Muscle of leg (tissue), 11 donors: ENCODE results near the gene CCL28. TPM values are rescaled to one million over a fixed set of nuclear protein-coding genes. Genes with fewer than 3 reads are reported as not detected.
"Not testable (repeated sequence)": the region's sequence is repeated elsewhere in the genome, so short reads cannot be mapped to it uniquely, and the experiment has no call there.

Source experiments
- DNase-seq: peaks from one replicate; pipeline ENCODE4 v3.0.0; 2013
- H3K27ac ChIP-seq: one replicate; pipeline ENCODE4 v1.5.1; 2013; ENCODE audit warnings: mild to moderate bottlenecking, low read length, control low read depth
- H3K27me3 ChIP-seq: one replicate; pipeline ENCODE4 v1.6.1; 2013; ENCODE audit warnings: low read length; ENCODE audit not compliant: control insufficient read depth, insufficient read depth
- H3K36me3 ChIP-seq: one replicate; pipeline ENCODE4 v1.6.1; 2013; ENCODE audit warnings: low read length; ENCODE audit not compliant: control insufficient read depth, insufficient read depth
- H3K4me1 ChIP-seq: one replicate; pipeline ENCODE4 v1.6.1; 2013; ENCODE audit warnings: low read length; ENCODE audit not compliant: control insufficient read depth, insufficient read depth
- H3K4me3 ChIP-seq: one replicate; pipeline ENCODE4 v1.5.1; 2013; ENCODE audit warnings: low read length, control low read depth
- H3K9me3 ChIP-seq: replicated peaks from 2 replicates; pipeline ENCODE4 v1.6.1; 2013; ENCODE audit warnings: low read depth, low read length; ENCODE audit not compliant: control insufficient read depth
- WGBS: methylation state at CpG from one replicate; pipeline ENCODE4 v1.1.5; 2013; ENCODE audit warnings: missing lambda C conversion rate; ENCODE audit not compliant: insufficient coverage; 5-methylcytosine and 5-hydroxymethylcytosine counted together
- polyA plus RNA-seq, 8 donors: library from polyadenylated mRNA; unstranded; fragments of 120-200 nt; gene quantifications; one replicate each; pipeline versions ENCODE4 v1.2.1 to v1.2.3, GENCODE V29; 2013; ENCODE audit warnings: inconsistent platforms in 1 of 8, low replicate concordance in 1 of 8; ENCODE audit not compliant: insufficient read length in 8 of 8, insufficient read depth in 1 of 8
- total RNA-seq: library from RNA; stranded (reverse); fragments of 120-200 nt; gene quantifications from one replicate; pipeline ENCODE4 v1.2.4, GENCODE V29; 2013

CCL28 gene
- total and polyA plus RNA-seq, 9 donors, result 0.18 to 0.79 (median 0.37) TPM

DNA sequence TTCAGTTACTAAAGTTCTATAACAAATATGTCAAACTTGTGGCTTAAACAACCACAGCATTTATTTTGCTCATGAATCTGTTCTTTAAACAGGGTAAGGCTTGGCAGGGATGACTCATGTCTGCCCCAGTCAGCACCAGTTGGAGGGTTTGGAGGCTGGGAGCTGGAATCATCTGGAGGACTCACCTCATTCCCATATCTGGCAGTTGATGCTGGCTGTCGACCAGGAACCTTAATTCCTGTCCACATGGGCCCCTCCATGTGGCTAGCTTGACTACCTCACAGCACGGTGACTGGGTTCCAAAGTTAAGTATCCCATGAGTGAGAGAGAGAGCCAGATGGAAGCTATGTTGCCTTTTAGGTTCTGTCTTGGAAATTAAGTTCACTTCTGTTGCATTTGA lies 13.8 kb upstream of the CCL28 start:
- DNase-seq, result no peak
- WGBS, result no CpG with 5 or more reads among the region's 2 CpGs
- no peak overlapping the region for H3K27ac ChIP-seq
- no peak overlapping the region for H3K4me3 ChIP-seq
- no peaks in the 10 kb centered on the region for H3K9me3 ChIP-seq
- H3K36me3 ChIP-seq, result no peaks in the 10 kb centered on the region
- H3K27me3 ChIP-seq, result no peaks in the 10 kb centered on the region
- H3K4me1 ChIP-seq, result no peaks in the 10 kb centered on the region

DNA sequence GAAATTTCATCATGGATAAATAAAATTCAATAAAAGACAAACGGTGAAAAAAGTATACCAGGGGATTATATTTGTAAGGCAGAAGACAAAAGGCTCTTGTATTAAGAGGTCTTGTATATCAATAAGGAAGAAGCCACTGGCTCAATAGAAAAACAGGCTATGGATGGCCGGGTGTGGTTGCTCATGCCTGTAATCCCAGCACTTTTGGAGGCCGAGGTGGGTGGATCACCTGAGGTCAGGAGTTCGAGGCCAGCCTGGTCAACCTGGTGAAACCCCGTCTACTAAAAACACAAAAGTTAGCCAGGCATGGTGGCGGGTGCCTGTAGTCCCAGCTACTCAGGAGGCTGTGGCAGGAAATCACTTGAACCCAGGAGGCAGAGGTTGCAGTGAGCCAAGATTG lies 10.9 kb upstream of the CCL28 start:
- not testable (repeated sequence) for H3K27ac ChIP-seq, H3K9me3 ChIP-seq, DNase-seq, H3K27me3 ChIP-seq, H3K4me1 ChIP-seq, H3K4me3 ChIP-seq, H3K36me3 ChIP-seq
- WGBS, result no CpG with 5 or more reads among the region's 6 CpGs

DNA sequence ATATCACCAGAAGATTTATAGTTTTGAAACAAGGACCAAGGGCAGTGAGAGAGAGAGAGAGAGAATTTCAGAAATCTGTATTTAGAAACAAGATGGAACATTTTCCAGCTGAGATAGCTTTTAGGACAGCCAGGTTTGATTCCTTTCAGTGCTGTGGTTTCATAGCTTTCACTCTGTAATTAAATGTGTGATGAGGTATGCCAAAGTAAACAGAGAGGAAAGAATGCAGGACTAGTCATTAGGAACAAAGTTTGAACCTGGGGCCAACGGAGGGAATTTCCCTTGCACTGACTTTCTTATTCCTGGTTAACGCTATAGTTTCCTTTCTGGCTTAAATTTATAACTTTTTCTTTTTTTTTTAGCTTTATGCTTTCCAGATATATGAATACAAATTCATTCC lies 10.0 kb upstream of the CCL28 start:
- Histone ChIP-seq H3K27ac (no peak overlapping the region), H3K4me1 (no peaks in the 10 kb centered on the region), H3K36me3 (no peaks in the 10 kb centered on the region), H3K9me3 (no peaks in the 10 kb centered on the region), H3K27me3 (no peaks in the 10 kb centered on the region), H3K4me3 (no peak overlapping the region)
- WGBS, result no CpG with 5 or more reads among the region's 2 CpGs
- peak; percentile 10 for DNase-seq

DNA sequence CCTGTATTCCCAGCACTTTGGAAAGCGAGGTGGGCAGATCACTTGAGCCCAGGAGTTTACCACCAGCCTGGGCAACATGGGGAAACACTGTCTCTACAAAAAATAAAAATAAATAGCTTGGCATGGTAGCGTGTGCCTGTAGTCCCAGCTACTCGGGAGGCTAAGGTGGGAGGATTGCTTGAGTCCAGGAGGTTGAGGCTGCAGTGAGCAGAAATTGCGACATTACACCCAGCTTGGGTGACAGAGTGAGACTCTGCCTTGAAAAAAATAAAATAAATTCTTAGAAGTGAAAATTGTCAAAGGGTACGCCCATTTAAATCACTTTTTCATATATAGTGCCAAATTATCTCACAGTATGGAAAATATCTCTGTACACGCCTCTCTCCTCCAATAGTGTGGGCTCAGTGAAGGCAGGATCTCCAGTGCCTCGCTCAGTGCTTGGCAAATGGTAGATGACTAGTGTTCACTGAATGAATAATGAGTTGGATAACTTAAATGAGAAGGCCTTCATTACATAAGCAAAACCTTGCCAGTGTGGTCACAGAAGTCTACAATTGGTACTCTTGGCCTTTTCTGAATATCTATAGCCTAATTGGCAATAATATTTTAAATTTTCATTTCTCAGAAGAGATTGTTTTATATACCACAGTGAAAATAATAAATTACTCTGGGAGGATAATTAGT lies 9.4 kb upstream of the CCL28 start:
- H3K9me3 ChIP-seq, result no peaks in the 10 kb centered on the region
- no peaks in the 10 kb centered on the region for H3K36me3 ChIP-seq
- 93% methylated on average over 2 of the region's 7 CpGs for WGBS
- H3K4me3 ChIP-seq, result no peak overlapping the region
- DNase-seq, result no peak
- no peaks in the 10 kb centered on the region for H3K27me3 ChIP-seq
- no peak overlapping the region for H3K27ac ChIP-seq
- H3K4me1 ChIP-seq, result no peaks in the 10 kb centered on the region

DNA sequence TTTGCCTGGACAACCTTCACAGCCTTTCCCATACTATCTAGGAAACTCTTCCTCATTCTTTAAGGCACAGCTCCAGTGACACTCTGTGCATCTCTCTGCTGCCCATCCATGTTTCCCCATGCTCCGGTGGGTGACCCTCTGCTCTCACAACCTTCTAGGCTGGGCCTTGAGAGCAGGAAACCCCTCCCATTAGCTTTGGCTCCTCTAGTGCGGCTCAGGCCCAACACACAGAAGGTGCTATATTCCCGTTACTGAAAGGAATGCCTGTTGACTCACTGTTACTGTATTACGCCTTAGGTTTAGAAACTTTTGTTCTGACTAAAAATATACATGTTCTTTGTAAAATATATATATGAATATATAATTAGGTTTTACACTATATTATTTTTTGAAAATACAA lies 8.1 kb upstream of the CCL28 start:
- no peak overlapping the region for H3K4me3 ChIP-seq
- H3K9me3 ChIP-seq, result no peaks in the 10 kb centered on the region
- DNase-seq, result no peak
- no peak overlapping the region for H3K27ac ChIP-seq
- WGBS, result 40% methylated on average over 1 of the region's 4 CpGs
- no peaks in the 10 kb centered on the region for H3K27me3 ChIP-seq
- no peaks in the 10 kb centered on the region for H3K36me3 ChIP-seq
- no peaks in the 10 kb centered on the region for H3K4me1 ChIP-seq

DNA sequence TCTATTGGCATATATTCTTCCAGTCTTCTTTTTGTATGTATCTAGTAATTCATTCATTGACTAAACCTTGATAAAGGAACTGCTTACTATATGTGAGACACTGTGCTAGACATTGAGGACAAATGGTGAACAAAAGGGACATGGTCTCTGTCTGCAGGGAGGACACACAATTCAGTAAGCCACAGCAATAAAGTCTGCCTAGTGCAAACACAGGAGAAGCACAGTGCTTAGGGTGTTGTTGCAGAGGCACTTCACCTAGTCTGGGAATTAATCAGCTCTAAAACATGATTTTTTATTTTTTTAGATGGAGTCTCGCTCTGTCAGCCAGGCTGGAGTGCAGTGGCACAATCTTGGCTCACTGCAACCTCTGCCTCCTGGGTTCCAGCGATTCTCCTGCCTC lies 6.4 kb upstream of the CCL28 start:
- no peaks in the 10 kb centered on the region for H3K36me3 ChIP-seq
- H3K27me3 ChIP-seq, result no peaks in the 10 kb centered on the region
- no peak overlapping the region for H3K4me3 ChIP-seq
- no peak overlapping the region for H3K27ac ChIP-seq
- no peaks in the 10 kb centered on the region for H3K9me3 ChIP-seq
- H3K4me1 ChIP-seq, result no peaks in the 10 kb centered on the region
- 80% methylated on average over 1 of the region's 2 CpGs for WGBS
- no peak for DNase-seq

DNA sequence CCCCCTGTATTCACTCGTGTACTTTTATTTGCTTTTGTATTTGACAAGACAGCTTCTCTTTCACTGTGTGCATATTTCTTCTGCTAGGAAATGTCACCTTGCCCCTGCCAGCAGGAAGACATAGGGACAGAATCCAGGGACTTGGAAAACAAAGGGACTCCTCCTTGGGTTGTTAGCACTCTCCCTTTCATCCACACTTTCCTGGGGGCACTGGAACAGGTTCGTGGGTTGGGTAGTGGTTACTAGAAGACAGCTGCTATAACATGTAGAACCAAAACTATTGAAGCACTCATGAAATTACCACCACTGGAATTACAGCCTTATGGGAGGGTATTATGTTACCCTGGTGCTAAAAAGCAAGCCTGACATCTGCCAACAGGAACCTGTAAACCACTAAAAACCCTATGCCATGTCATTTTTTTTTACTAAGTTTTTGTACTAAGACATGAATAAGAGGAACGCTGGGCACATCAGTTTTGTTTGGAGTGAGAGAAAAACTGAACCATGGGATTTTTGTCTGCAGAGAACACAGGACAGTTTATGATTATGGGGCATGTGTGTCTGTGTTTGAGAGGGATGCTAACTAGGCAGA lies 4.7 kb upstream of the CCL28 start:
- Histone ChIP-seq H3K27me3 (no peaks in the 10 kb centered on the region), H3K9me3 (no peaks in the 10 kb centered on the region), H3K4me1 (no peaks in the 10 kb centered on the region), H3K36me3 (no peaks in the 10 kb centered on the region), H3K27ac (no peak overlapping the region), H3K4me3 (no peak overlapping the region)
- DNase-seq, result no peak
- 59% methylated on average over 2 of the region's 3 CpGs for WGBS

DNA sequence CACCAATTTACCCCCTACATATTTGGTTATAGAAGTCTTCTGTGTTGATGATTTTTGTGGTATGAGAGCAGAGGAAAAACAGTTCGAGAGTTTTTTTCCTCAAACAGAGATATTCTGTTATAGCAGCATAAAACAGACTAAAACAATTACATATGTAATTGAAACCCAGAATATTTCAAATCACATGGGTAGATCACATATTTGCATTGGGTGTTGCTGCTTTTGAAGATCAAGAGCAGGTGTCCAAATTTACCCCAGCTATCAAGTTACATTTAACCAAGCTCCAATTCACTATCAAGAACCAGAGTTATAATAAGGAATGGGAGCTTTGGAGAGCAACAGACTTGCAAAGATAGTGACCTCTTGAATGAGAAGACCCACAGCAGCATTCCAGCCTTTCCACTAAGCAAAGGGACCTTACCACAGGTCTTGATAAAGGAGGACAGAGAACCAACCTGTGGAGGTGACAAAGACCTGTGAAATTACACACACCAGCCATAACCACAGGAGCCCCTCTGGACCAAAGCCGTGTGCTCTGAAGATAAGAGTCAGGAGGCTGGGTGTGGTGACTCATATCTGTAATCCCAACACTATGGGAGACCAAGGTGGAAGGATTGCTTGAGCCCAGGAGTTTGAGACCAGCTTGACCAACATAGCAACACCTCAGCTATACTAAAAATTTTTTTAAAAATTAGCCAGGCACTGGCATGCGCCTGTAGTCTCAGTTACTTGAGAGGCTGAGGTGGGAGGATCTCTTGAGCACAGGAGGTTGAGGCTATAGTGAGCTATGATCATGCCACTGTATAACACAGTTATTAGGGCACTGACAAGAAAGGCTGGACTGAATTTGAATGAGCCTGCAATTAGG lies 4.0 kb upstream of the CCL28 start:
- no peak overlapping the region for H3K4me3 ChIP-seq
- WGBS, result no CpG with 5 or more reads among the region's 3 CpGs
- H3K9me3 ChIP-seq, result no peaks in the 10 kb centered on the region
- no peaks in the 10 kb centered on the region for H3K36me3 ChIP-seq
- H3K27me3 ChIP-seq, result no peaks in the 10 kb centered on the region
- no peaks in the 10 kb centered on the region for H3K4me1 ChIP-seq
- no peak overlapping the region for H3K27ac ChIP-seq
- DNase-seq, result no peak

DNA sequence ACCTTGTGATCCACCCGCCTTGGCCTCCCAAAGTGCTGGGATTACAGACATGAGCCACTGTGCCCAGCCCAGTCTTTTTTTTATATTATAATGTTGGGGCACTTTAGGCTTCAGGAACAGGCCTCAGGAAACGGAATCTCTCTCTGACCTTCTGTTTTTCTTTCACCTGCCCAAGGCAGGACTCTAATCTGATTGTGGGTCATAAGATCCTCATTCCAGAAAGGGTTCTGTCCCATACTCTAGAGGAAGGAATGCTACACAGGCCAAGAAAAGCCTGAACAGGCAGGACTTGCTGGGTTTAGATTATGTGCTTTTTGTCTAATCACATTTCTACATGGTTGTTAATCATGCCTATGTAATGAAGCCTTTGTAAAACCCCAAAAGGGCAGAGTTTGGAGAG lies 1.8 kb upstream of the CCL28 start:
- no peaks in the 10 kb centered on the region for H3K27me3 ChIP-seq
- no peak overlapping the region for H3K4me3 ChIP-seq

DNA sequence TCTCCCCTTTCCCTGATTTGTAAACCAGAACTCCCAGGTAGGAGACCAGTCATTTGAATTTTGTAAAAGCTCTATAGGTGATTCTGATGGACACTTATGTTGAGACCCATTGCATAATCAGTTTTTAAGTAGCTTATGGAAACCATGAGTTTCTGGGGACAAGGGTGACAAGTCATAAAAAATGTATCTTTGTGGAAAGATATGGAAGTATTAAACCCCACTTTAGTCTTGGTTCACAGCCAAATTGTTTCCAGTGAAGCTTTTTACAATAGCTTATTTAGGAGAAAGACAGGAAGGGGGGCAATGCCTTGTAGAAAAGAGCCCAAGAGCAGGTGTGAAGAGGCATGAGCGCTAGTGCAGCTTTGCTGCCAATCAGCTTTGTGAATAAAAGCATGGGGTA lies 453 bp upstream of the CCL28 start:
- Histone ChIP-seq H3K4me3 (no peak overlapping the region), H3K27me3 (no peaks in the 10 kb centered on the region), H3K27ac (no peak overlapping the region), H3K36me3 (no peaks in the 10 kb centered on the region), H3K4me1 (no peaks in the 10 kb centered on the region), H3K9me3 (no peaks in the 10 kb centered on the region)
- no CpG with 5 or more reads among the region's 1 CpG for WGBS
- DNase-seq, result no peak

More for the DNA sequence above, 1.8 kb upstream of the CCL28 start:
- no peaks in the 10 kb centered on the region for H3K36me3 ChIP-seq
- H3K9me3 ChIP-seq, result no peaks in the 10 kb centered on the region
- whole genome bisulfite sequencing, result 83% methylated on average over 1 of the region's 2 CpGs
- no peaks in the 10 kb centered on the region for H3K4me1 ChIP-seq
- no peak overlapping the region for H3K27ac ChIP-seq
- no peak for DNase-seq
